ENCODE results near the gene CCDC177.
A peak's percentile ranks its signal among the peaks of the same experiment; 100 is the strongest.
"Not testable (repeated sequence)": the region's sequence is repeated elsewhere in the genome, so short reads cannot be mapped to it uniquely, and the experiment has no call there.

CCDC177 gene

DNA sequence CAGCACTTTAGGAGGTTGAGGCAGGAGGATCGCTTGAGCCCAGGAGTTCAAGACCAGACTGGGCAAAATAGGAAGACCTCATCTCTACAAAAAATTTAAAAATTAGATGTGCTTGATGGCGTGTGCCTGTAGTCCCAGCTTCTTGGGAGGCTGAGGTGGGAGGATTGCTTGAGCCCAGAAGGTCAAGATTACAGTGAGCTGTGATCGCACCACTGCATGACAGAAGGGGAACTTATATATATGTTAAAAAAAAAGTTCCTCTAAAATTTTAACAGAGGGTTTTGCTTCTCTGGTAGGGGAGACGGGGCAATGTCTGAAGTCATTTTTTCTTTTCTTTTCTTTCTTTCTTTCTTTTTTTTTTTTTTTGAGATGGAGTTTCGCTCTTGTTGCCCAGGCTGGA is 24.8 kb upstream of the CCDC177 start:
- DNase-seq: not testable (repeated sequence)

DNA sequence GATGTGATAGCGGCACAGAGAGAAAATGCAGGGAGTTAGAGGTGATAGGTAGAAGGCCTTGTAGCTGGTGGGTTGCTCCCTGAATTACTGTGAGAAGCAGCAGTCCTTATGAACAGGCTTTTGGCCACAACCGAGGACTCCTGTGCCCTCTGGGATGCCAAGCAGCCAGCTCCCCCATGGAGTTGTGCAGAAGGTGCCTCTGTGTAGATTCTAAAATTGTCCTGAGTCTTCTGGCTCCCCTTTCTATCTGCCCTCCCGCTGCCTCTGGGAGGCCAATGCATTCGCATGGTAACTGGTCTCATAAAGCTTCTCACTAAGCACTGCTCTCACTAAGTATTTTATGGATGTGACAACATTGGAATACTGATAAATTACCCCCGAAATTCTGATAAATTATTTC is 20.7 kb upstream of the CCDC177 start:
- no peak for DNase-seq

DNA sequence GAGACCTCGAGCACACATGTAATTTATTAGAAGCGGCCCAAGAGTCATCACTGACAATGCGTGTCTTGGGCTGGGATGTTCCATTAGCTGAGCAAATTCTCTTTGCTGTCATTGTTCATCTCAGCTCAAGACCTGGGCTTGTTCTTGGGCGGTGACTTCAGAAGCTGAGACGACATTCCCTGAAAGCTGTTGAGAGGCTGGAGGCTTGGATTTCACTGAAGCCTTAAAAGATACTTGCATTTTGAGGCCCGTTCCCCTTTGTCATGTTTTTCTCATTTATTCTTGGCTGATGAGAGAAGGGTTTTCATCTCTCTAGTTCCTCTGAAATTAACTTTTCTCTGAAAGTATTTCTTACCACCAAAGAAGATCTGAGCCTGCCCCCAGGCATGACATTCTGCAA is 20.2 kb upstream of the CCDC177 start:
- DNase-seq: no peak

DNA sequence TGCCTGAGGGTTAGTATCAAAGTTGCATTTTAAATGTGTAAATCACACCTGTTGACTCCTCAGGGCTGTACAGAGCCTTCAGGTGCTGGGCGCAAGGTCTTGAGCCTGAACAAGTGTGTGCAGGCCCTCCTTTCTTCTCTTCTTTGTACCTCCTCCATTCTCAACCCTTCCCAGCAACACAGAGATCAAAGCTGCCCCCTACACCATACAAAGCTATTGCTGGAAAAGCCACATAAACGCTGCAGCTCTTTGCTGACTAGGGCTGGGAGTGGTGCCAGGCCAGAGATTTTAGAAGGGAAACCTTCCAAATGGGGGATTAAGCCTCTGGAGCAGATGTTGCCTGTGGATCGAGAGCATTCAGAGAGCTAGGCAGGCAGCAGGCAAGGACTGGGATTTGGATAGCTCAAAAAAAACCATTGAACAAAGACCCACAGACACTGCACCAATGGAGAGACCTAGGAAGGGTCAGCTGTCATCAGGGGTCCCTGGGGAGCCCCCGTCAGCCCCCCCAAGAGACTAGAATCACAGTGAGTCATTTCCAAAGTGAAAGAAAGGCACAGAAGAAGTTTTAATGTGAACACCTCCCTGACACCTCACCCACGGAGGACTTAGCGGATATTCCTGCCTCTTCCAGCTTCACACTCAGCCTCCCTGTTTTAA is 18.5 kb upstream of the CCDC177 start:
- peak; percentile 94 for DNase-seq

DNA sequence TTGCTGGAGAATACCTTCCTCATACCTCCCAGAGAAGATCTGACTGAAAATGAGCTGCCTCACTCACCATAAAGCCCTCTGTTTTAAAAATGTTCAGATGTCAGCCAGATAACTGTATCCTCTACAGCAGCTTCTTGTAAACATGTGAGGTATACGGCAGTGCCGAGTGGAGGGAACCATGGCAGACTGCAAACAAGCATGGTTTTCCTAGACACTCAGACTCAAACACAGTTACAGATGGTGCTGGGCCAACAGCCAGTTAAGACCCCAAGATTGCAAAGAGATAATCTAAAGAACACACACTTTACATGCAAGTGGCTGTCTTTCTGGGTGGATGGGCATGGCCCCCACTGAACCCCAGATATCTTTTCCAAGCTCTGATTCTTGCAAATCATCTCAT is 16.6 kb upstream of the CCDC177 start:
- no peak for DNase-seq

DNA sequence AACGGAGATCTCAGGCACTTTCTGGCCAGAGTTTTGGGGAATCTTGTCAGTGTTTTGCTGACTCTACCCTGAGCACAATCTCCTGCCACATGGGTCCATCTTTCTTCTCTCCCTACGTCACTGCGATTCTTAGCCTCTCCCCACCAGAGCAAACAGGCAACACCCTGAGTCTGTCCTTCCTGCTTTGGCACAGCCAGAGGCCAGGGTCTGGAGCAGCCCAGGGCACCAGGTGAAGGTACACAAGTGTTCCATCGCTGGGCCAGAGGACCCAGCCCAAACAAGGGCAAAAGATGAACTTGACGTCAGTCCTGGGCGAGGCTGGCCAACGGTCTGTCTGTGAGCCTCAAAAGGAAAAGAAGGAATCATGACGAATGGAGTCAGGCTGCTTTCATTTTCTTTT is 12.7 kb upstream of the CCDC177 start:
- DNase-seq: no peak

DNA sequence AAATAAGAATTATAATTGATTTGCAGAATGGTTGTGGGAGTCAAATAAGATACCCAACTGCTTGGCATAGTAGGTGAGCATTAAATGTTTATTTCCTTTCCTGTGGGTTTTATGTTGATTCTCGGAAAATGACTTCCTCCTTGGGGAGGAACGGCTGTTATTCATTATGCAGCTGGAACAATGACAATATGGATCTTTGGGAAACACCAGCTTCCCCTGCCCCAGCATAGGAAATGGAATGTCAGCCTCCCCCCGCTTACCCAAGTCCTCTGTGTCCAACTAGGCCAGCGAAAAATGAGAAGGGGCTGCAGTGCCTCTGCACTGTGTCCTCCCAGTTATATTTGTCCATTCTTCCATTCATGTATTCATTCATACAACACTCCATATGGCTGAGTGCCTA is 11.7 kb upstream of the CCDC177 start:
- no peak for DNase-seq

DNA sequence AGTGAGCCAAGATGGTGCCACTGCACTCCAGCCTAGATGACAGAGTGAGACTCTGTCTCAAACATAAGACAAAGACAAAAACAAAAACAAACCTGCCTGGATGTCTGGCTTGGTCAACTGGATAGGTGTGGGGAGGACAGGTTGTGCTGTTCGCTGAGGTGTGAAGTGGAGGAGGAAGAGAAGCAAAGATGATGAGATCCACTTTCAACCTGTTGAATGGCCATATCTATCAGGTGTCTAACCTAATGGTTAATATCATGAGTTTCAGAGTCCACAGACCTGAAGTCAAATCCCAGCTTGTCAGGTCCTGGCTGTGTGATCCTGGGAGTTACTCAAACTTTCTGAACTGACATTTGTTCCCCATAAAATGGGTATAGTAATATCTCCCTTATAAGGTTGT is 9.7 kb upstream of the CCDC177 start:
- no peak for DNase-seq

DNA sequence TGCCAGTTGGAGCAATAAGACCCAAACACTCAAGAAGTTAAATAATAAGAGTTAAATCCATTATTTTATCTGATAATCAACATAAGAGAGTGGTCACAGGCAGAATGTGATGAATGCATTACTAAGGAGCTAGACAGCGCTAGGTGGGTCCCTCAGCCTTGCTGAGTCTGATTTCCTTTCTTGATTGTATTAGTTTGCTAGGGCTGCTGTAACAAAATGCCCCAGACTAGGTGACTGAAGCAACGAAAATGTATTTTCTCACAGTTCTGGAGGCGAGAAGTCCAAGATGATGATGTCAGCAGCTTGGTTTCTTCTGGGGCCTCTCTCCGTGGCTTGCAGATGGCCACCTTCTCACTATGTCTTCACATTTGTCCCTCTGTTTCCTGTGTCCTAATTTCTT is 8.2 kb upstream of the CCDC177 start:
- DNase-seq: no peak

DNA sequence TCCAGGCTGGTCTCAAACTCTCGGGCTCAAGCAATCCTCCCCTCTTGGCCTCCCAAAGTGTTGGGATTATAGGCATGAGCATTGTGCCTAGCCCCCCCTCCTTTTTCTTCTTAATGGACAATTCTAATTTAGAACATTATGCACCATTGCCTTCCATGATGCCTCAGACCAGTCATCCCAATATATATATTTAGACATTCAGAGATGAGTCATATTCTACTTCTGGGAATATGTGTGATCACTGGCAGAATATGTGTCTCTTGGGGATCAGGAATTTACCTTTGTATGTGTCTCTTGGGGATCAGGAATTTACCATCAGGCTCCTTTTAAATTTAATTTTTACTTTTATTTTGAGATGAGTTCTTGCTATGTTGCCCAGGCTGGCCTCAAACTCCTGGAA is 7.5 kb upstream of the CCDC177 start:
- DNase-seq: no peak

DNA sequence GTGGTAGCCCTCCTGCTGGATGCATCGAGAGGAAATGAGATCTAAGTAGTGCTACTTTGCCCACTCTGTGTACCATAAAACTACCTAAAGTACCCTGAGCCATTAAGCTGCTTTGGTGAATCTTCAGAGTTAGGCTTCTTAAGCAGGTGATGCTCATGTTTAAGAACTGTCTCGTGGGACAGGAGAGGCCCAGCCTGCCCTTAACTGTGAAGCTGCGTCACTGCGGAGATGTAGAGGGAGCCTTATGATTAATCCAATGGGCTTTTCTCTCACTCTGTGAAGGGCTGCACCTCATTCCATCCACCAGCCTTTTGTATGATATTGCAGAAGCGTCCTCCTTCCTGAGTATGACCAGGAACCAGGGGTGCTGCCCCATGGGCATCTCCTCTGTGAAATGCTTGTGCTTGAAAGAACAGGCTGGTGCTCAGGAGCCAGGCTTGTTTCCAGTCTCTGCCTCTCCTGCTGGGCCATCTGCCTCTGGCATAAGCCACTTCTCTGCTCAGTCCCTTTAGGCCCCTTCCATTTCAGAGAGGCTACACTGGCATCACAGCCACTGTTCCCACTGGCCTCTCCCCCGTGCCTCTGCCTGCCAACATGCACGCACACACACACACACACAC is 6.8 kb upstream of the CCDC177 start:
- no peak for DNase-seq

DNA sequence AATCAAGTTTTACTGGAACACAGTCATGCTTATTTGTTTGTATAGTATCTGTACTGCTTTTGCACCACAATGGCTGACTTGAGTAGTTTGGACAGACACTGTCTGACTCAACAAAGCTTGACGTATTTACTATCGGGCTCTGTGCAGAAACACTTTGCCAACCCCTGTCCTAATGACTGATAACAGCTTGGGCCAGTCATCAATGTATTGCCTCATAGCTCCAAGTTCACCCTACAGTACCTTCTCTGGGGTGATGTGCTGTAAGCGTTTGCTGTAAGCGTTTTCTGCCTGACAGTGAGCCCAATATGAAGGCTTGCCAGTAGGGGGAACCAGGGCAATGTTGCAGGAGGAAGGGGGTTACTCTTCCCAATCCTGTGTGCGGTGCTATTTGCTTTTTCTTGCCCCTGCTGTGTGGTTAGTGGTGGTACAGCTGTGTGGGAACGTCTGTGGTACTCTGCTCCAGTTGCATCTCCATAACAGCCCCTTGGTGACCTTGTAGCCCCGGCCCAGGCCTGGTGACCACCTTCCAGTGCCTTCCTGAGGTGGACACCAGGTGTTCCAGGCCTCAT is 5.4 kb upstream of the CCDC177 start:
- no peak for DNase-seq

DNA sequence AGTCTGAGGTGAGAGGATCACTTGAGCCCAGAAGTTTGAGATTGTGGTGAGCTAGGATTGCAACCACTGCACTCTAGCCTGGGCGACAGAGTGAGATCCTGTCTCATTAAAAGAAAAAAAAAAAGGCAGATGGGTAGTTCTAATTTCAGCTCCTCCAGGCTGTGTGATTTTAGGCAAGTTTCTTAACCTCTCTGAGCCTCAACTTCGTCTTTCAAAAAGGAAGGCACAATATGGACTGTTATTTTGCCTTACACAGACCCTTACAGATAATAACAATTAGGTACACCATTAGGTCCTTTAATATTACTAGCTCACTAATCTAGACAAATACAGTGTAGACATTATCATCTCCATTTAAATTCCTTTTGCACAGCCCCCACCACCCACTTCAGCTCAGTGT is 4.8 kb upstream of the CCDC177 start:
- no peak for DNase-seq

DNA sequence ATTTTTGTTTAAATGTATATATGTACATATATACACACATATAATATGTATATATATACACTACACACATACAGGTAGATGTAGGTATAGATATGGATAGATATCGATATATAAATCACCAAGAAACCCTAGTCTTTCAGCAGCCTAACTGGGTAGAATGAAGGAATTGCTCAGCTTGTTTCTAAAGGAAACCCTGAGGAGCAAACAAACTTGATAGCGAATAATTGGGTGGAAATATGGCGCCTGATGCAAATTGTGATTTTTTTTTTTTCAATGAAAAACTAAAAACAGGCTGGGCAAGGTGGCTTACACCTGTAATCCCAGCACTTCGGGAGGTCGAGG is 254 bp upstream of the CCDC177 start:
- DNase-seq: no peak

DNA sequence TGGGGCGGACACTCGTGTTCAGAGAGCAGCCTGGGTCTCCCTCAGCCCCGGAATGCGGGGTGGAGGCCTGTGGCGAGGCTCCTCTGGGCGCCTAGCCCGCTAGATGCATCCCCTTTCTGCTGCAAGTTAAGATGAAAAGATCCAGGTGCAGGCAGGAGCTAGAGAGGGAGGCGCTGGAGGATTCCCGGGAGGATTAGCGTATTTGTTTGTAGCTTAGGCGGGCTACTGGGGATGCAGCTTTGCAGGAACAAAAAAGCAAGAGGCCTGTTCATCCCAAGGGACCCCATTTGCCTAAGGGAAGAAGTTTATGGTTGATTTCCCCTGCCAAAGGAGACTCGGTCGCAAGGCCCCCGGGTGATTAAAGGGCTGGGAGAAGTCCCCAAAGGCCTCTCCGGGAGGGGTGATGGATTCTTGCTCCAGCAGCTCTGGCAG is 824 bp downstream of the CCDC177 start:
- DNase-seq: no peak

DNA sequence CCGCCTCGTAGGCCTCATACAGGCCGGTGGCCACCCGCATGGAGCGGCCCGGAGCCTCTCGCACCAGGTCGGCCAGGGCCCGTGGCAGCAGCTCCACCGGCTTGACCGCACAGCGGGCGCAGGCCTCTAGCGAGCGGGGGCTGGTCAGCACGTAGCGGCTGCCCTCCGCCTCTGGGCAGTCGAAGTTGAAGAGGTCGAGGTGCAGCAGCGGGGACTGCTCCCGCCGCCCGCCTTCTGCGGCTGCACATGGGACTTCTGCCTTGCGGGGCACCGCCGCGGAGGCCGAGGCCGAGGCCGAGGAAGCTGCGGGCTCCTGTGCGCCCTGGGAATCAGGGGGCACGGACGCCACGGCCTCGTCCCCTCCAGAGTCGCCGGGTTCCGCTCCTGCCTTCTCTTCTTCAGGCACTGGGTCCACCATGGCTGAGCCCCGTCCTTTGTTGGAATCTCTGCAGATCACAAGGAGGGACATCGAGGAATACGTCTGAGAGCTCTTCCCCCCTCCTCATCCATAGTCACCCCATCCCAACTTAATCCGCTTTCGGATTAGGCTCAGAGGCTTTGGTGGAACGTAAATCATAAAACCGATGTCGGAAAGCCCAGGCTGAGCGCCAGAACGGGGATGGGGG is 1.4 kb downstream of the CCDC177 start:
- no peak for DNase-seq

DNA sequence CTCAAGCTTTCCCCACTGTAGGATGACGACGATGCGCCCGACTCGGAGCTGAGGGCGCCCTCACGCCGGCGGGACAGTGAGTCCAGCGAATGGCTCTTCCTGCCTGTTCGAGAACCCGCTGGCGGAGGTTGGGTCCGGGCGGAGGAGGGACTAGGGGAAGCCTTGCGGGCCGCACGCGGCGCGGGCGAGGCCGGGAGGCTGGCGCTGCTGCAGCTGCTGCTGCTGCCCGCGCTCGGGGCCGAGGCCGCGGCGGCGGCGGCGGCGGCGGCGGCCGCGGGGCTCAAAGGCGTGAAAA is 1.9 kb downstream of the CCDC177 start:
- DNase-seq: no peak

DNA sequence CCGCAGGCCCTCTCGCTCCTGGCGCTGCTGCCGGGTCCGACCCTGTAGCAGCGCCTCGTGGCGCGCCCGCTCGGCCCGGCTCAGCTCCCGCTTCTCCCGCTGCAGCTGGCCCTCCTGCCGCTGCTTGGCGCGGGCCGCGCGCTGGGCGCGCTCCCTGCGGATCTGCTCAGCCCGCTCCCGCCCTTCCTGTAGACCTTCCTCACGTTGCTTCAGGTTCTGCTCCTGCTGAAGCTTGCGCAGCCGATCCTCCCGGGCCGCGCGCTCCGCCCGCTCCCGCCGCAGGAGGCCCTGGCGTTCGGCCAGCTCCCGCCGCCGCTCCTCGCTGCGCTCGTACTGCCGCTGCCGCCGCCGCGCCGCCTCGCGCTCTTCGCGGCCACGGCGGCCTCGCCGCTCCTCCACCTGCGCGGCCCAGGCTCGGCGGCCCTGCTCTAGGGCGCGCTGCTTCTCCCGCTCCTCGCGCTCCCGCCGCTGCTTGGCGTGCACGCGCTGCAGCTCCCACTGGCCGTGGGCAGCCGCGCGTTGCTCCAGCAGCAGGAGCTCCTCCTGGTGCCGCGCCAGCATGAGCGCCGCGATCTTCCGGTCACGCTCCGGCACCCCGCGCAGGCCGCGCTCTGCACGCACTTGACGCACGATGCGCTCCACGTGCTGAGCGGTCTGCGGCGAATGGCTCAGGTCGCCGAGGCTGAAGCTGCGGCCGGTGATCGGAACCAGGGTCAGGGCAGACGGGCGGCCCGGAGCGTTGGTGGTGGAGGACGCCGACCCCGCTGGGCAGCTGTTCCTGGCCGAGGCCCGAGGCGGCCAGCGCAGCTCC is 2.4 kb downstream of the CCDC177 start:
- DNase-seq: peak; percentile 33

DNA sequence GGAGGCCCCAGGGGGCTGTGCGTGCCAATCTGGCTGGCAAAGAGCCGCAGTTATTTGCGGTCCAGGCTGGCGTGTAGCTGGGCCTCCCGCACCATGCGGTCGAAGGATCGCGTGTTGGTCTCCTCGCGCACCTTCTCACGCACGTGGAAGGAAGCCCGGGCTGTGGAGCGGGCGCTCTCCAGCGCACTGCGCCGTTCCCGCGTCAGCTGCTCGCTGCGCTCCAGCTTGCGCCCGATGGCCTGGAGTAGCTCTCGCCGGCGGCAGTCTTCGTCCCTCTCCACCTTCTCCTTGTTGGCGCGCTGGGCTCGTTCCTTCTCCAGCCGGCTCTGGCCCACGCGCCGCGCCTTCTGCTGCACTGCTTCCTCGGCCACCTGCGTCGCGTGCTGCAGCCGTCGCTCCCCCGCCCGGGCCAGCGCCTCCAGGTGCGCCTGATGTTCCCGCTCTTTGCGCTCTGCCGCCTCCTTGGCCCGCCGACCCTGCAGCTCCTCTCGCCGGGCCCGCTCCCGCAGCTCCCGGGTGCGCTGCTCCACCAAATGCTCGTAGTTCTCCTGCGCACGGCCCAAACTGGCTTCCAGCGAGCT is 3.1 kb downstream of the CCDC177 start:
- DNase-seq: peak; percentile 21

DNA sequence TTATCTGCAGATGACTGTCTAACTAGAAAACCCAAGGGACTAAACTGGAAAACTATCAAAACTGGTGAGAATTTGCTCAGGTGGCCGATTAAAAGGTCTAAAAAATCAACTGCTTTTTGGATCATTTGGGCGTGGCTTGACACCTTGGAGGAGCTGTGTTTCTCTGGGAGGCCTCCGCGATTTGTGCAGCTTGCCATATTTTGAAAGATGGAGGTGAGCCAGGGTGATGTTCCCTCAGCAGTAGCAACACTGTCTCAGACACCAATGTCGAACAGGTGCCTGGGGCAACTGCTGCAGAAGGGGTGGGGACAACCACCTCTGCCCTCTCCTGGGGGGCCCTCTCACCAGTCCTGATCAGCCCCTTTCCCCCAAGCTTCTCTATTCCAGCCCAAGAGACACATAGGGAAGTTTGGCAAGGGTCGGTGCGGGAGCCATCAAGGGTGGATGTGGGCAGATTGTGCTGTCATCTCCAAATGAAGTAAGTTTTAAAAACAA is 3.8 kb downstream of the CCDC177 start:
- DNase-seq: no peak

DNA sequence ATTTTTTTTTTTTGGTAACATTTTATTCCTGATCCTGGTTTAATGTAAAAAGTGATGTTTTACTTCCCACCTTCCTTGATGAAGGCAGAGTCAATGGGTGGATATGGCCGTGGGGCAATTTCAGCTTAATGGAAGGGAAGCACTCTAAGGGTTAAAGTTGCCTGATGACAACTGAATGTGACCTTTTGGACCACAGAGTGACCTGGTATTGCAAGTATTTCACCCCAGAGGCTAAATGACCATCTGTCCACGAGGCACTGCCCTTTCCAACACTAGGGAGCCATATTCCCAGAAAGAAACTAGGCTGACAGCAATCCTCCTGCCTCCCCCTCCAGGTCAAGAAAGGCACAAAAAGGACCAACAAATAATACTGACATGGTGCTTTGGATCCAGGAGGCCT is 4.8 kb downstream of the CCDC177 start:
- DNase-seq: no peak

DNA sequence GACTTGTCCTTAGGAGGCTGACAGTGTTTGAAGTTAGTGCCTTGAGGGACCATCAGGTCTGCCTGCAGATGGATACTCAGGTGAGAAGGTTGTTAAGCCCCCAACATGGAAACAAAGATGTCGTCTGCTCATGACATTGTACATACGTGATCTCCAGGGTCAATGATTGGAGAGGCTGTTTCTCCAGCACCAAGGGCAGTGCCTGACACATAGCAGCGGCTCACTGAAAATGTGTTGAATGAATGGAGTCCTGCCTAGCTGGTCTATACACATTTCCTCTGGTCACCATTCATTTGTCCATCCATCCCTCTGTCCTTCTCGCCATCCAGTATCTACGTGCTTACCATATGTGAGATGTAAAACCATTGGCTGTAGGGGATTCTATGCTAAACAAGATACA is 7.1 kb downstream of the CCDC177 start:
- DNase-seq: no peak

DNA sequence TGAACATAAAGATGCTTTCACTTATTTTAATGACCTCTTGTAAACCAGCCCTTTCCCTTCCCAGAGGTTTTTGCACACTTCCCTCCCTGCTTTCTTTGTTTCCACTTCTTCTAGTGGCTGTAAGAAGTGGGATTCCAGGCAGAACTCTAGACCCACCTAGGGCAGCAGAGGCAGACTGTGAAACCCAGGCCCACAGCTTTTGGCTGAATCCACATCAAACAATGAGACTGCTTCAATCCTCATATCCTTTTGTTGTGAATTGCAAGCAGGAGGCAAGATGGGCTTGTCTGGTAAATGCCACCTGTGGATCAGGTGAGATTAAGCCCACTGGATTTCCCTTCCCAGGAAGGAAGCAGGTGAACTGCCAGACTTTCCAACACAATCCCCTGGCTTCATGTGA is 12.8 kb downstream of the CCDC177 start:
- DNase-seq: no peak

All from femur (tissue), 1 donor.